Measurements from ENCODE around the gene CSNK1D. TPM values are rescaled to one million over a fixed set of nuclear protein-coding genes. Genes with fewer than 3 reads are reported as not detected.
A peak's percentile ranks its signal among the peaks of the same experiment; 100 is the strongest.

Gene CSNK1D
- total RNA-seq, 1 donor = 50.3 TPM

DNA sequence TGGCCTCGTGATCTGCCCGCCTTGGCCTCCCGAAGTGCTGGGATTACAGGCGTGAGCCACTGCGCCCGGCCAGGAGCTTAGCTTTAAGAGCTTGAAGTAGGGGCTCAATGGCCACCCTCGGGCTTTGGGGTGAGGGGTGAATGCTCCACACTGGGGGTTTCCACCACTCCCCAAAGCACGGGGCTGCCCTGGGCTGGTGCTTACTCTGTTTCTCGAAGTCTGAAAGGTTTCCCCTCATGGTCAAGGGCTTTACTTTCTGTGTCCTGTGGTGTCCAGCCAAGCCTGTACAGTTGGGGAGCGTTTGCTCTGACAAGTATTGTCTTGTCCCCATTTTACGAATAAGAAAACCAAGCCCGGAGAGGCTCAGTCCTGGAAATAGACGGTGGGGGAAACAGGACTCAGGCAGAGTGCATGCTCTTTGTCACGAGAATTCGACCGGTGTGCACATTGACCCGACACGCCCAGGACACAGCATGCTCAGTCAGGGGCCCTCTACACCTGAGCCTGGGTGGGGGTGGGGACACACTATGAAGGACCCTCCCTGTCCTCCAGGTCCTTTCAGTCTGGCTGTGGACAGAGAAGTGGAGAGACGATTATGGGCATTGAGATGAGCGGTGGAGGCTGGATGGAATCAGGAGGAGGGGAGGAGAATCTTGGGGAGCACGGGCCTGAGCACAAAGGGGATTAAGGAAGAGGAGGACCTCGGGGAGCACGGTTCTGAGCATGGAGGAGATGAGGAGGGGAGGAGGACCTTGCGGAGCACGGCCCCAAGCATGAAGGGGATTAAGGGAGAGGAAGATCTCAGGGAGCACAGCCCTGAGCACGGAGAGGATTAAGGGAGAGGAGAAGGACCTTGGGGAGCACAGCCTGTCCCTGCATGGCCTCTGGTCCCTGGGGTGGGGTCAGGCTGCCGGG lies 36.4 kb upstream of the CSNK1D start:
- Histone ChIP-seq H3K79me2 (ENCODE audit: insufficient read depth, low read length) (no peaks in the 10 kb centered on the region), H4K20me1 (ENCODE audit: insufficient read depth, low read length) (no peaks in the 10 kb centered on the region), H3K4me3 (ENCODE audit: insufficient read depth, low read length) (no peak overlapping the region), H2AFZ (ENCODE audit: low read length) (no peak overlapping the region), H3K4me2 (ENCODE audit: insufficient read depth, low read length) (no peak overlapping the region), H3K9me3 (ENCODE audit: low read depth, low read length) (no peaks in the 10 kb centered on the region), H3K36me3 (ENCODE audit: insufficient read depth, low read length) (no peaks in the 10 kb centered on the region), H3K4me1 (ENCODE audit: insufficient read depth, low read length) (no peaks in the 10 kb centered on the region), H3K27me3 (ENCODE audit: insufficient read depth, low read length) (peaks cover 31% of the 10 kb centered on the region), H3K27ac (ENCODE audit: low read depth, low read length) (no peak overlapping the region)
- no peak for DNase-seq (ENCODE audit: insufficient read length, low spot score, missing footprints)
- TF ChIP-seq, protein P1, sequence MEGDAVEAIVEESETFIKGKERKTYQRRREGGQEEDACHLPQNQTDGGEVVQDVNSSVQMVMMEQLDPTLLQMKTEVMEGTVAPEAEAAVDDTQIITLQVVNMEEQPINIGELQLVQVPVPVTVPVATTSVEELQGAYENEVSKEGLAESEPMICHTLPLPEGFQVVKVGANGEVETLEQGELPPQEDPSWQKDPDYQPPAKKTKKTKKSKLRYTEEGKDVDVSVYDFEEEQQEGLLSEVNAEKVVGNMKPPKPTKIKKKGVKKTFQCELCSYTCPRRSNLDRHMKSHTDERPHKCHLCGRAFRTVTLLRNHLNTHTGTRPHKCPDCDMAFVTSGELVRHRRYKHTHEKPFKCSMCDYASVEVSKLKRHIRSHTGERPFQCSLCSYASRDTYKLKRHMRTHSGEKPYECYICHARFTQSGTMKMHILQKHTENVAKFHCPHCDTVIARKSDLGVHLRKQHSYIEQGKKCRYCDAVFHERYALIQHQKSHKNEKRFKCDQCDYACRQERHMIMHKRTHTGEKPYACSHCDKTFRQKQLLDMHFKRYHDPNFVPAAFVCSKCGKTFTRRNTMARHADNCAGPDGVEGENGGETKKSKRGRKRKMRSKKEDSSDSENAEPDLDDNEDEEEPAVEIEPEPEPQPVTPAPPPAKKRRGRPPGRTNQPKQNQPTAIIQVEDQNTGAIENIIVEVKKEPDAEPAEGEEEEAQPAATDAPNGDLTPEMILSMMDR (IDR thresholded peaks at IDR 0.05; ENCODE audit: extremely low read depth, low read depth, low read length) = no peak

DNA sequence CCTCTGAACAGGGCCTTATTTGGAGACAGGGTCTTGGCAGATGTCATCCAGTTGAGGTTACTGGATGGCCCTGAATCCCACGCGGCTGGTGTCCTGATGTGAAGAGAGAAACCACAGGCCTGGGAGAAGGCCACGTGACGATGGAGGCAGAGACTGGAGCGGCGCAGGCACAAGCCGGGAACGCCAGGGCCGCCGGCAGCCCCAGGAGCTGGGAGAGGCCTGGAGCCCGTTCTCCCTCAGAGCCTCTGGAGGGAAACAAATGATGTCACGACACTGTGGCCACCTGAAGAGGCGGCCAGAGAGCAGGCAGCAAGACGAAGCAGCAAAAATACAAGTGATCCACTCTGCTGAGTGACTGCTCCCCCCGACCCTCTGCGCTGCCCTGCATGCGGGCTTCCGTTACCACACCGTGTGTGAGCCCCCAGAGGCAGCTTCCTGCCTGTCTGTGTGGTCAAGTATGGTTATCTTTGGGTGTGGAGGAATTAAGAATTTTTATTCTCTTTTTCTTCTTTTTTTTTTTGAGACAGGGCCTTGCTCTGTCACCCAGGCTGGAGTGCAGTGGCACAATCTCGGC lies 32.3 kb upstream of the CSNK1D start:
- Histone ChIP-seq H3K4me1 (ENCODE audit: insufficient read depth, low read length) (no peaks in the 10 kb centered on the region), H3K9me3 (ENCODE audit: low read depth, low read length) (no peaks in the 10 kb centered on the region), H3K36me3 (ENCODE audit: insufficient read depth, low read length) (no peaks in the 10 kb centered on the region), H3K4me2 (ENCODE audit: insufficient read depth, low read length) (no peak overlapping the region), H3K4me3 (ENCODE audit: insufficient read depth, low read length) (no peak overlapping the region), H2AFZ (ENCODE audit: low read length) (peak overlapping the region; percentile 35), H3K27me3 (ENCODE audit: insufficient read depth, low read length) (peaks cover 20% of the 10 kb centered on the region), H3K27ac (ENCODE audit: low read depth, low read length) (no peak overlapping the region), H3K79me2 (ENCODE audit: insufficient read depth, low read length) (no peaks in the 10 kb centered on the region), H4K20me1 (ENCODE audit: insufficient read depth, low read length) (no peaks in the 10 kb centered on the region)
- TF ChIP-seq, protein P1 (IDR thresholded peaks at IDR 0.05; ENCODE audit: extremely low read depth, low read depth, low read length) = no peak
- DNase-seq (ENCODE audit: insufficient read length, low spot score, missing footprints) = no peak

DNA sequence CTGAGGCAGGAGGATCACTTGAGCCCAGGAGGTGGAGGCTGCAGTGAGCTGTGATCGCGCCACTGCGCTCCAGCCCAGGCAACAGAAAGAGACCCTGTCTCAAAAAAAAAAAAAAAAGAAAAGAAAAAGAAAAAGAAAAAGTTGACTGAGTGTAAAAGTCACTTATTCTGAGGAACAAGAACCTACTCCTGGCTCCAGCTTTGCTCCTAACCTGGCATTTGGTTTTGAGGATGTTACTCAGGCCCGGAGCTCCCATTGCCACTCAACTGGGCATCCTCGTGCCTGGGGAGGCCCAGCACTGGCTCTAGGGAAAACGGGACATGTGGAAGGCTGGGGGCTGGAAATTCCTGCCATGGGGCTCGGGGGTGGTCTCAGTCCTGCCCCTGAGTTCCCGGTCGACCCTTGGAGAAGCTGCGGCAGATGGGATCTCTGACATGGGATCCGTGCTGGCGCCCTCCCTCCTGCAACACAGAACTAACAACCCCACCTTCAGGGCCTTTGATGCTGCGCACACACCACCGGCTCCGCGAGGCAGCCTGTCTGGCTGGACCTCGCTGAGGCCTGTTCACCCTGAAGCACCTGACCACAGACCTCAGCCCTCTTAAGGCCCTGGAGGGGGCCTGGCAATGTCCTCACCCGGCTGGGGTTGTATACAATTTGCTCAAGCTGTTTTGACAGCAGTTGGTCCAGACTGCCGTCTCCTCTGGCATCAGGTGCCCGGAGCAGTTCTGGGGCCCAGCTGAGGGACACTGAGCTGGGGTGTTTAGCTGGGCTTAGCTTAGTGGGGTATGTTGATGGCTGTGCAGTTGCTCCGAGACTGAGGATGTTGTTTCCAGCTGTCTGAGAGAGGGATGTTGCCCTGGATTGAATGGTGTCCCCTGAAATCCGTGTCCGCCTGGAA lies 31.6 kb upstream of the CSNK1D start:
- Histone ChIP-seq H3K36me3 (ENCODE audit: insufficient read depth, low read length) (no peaks in the 10 kb centered on the region), H3K4me3 (ENCODE audit: insufficient read depth, low read length) (no peak overlapping the region), H2AFZ (ENCODE audit: low read length) (peak overlapping the region; percentile 1), H3K9me3 (ENCODE audit: low read depth, low read length) (no peaks in the 10 kb centered on the region), H3K27ac (ENCODE audit: low read depth, low read length) (no peak overlapping the region), H3K79me2 (ENCODE audit: insufficient read depth, low read length) (no peaks in the 10 kb centered on the region), H3K27me3 (ENCODE audit: insufficient read depth, low read length) (peaks cover 15% of the 10 kb centered on the region), H4K20me1 (ENCODE audit: insufficient read depth, low read length) (no peaks in the 10 kb centered on the region), H3K4me2 (ENCODE audit: insufficient read depth, low read length) (no peak overlapping the region), H3K4me1 (ENCODE audit: insufficient read depth, low read length) (no peaks in the 10 kb centered on the region)
- TF ChIP-seq, protein P1 (IDR thresholded peaks at IDR 0.05; ENCODE audit: extremely low read depth, low read depth, low read length) = no peak
- DNase-seq (ENCODE audit: insufficient read length, low spot score, missing footprints) = no peak

Measured in osteoblast (primary cell).